ENCODE results near the gene ACOXL.

ACOXL gene

GRCh38 chr2:111160758-111161157, 428.4 kb downstream of the ACOXL start:
- no peak for DNase-seq (ENCODE audit: low spot score)
- in situ Hi-C loops (cut with MboI; ENCODE audit: low sequenced_read_pairs, unreplicated experiment) = no loop called here
- TF ChIP-seq, protein P1, sequence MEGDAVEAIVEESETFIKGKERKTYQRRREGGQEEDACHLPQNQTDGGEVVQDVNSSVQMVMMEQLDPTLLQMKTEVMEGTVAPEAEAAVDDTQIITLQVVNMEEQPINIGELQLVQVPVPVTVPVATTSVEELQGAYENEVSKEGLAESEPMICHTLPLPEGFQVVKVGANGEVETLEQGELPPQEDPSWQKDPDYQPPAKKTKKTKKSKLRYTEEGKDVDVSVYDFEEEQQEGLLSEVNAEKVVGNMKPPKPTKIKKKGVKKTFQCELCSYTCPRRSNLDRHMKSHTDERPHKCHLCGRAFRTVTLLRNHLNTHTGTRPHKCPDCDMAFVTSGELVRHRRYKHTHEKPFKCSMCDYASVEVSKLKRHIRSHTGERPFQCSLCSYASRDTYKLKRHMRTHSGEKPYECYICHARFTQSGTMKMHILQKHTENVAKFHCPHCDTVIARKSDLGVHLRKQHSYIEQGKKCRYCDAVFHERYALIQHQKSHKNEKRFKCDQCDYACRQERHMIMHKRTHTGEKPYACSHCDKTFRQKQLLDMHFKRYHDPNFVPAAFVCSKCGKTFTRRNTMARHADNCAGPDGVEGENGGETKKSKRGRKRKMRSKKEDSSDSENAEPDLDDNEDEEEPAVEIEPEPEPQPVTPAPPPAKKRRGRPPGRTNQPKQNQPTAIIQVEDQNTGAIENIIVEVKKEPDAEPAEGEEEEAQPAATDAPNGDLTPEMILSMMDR (IDR thresholded peaks at IDR 0.05; ENCODE audit: borderline replicate concordance, control extremely low read depth, extremely low read depth, insufficient read depth, missing control alignments) = no peak

- TF ChIP-seq, protein P1 (IDR thresholded peaks at IDR 0.05; ENCODE audit: borderline replicate concordance, control extremely low read depth, extremely low read depth, insufficient read depth, missing control alignments) = no peak
- DNase-seq (ENCODE audit: low spot score) = no peak
- in situ Hi-C loops (cut with MboI; ENCODE audit: low sequenced_read_pairs, unreplicated experiment) = no loop called here
Observed at GRCh38 chr2:111161971-111162370, 429.6 kb downstream of the ACOXL start.

DNA sequence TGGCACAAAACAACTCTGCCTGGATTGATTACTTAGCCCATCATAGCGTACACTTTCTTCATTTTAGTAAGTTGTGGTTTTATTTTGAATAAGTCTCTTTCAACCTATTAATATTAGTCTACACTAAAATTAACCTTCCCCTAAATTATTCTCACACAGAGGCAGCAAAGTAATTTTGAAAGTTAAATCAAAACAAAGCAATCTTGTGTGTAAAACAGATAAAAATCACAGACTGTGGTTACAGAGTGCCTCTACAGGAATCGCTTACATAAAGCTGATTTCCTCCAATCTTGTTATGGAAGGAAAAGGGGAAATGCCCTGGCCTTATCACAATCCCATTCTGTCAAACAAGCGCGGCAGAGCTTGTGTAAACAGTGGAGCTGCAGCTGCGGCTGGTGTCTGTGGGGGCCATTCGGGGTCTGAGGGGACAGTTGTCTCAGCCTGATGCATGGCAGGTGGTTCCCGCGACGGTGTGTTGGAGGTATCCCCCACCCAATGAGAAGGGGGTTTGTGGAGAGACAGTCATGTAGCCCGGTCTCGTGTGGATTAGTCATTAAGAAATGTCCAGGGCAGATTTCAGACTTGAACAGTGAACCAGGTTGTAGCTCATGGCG, 430.5 kb downstream of the ACOXL start:
- peak; percentile 8 for DNase-seq (ENCODE audit: low spot score)
- TF ChIP-seq, protein P1 (IDR thresholded peaks at IDR 0.05; ENCODE audit: borderline replicate concordance, control extremely low read depth, extremely low read depth, insufficient read depth, missing control alignments) = no peak
- in situ Hi-C loops (cut with MboI; ENCODE audit: low sequenced_read_pairs, unreplicated experiment) = no loop called here

GRCh38 chr2:111164078-111164477, 431.7 kb downstream of the ACOXL start:
- DNase-seq (ENCODE audit: low spot score) = no peak
- TF ChIP-seq, protein P1 (IDR thresholded peaks at IDR 0.05; ENCODE audit: borderline replicate concordance, control extremely low read depth, extremely low read depth, insufficient read depth, missing control alignments) = no peak
- in situ Hi-C loops (cut with MboI; ENCODE audit: low sequenced_read_pairs, unreplicated experiment) = no loop called here

GRCh38 chr2:111165084-111165483, 432.7 kb downstream of the ACOXL start:
- TF ChIP-seq, protein P1 (IDR thresholded peaks at IDR 0.05; ENCODE audit: borderline replicate concordance, control extremely low read depth, extremely low read depth, insufficient read depth, missing control alignments) = no peak
- DNase-seq (ENCODE audit: low spot score) = no peak
- in situ Hi-C loops (cut with MboI; ENCODE audit: low sequenced_read_pairs, unreplicated experiment) = no loop called here

DNA sequence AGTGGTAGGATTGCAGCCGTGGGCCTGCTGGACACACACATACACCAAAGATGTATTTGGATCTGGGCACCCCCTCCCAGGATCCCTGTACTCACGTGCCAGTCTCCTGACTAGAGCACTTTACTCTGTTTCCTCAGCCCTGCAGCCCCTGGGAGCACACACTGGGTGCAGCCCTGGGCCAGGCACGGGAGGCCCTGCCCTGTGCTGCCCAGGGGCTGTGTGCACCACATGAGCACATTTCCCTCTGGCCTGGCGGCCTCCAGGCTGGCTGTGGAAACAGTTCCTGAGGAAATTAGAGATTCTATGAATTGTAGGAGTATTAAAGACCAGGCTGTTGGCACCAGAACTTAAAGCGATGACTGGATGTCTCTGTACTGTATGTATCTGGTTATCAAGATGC, 433.7 kb downstream of the ACOXL start:
- no peak for DNase-seq (ENCODE audit: low spot score)
- TF ChIP-seq, protein P1 (IDR thresholded peaks at IDR 0.05; ENCODE audit: borderline replicate concordance, control extremely low read depth, extremely low read depth, insufficient read depth, missing control alignments) = no peak
- in situ Hi-C loops (cut with MboI; ENCODE audit: low sequenced_read_pairs, unreplicated experiment) = no loop called here

All from GM13976 (cell line).